ENCODE measurements around the gene AKAP6. TPM values are rescaled to one million over a fixed set of nuclear protein-coding genes. Genes with fewer than 3 reads are reported as not detected.

AKAP6 gene
- polyA plus RNA-seq, 2 donors = 1.5 to 1.6 TPM

- WGBS, 2 donors = 85 to 91% methylated on average over 1 of the region's 1 CpG
- H3K36me3 ChIP-seq (ENCODE audit: control insufficient read depth in 2 of 2, insufficient read depth in 2 of 2, low read length in 1 of 2) = no peaks in the 10 kb centered on the region
- H3K9me3 ChIP-seq (ENCODE audit: control insufficient read depth in 2 of 2, insufficient read depth in 1 of 2, low read depth in 1 of 2, low read length in 1 of 2) = no peaks in the 10 kb centered on the region
- H3K27me3 ChIP-seq (ENCODE audit: control insufficient read depth in 1 of 2, insufficient read depth in 2 of 2, low read length in 2 of 2) = no peaks in the 10 kb centered on the region
- no peak overlapping the region for H3K4me3 ChIP-seq (ENCODE audit: low read depth in 1 of 2, low read length in 2 of 2)
- H3K4me1 ChIP-seq (ENCODE audit: control insufficient read depth in 2 of 2, insufficient read depth in 2 of 2, low read length in 1 of 2) = no peaks in the 10 kb centered on the region
- H3K27ac ChIP-seq (ENCODE audit: low read depth in 2 of 2, low read length in 1 of 2) = no peak overlapping the region
Measured at GRCh38 chr14:32345311-32345791, 16.3 kb downstream of the AKAP6 start.

GRCh38 chr14:32349322-32349721, 20.2 kb downstream of the AKAP6 start:
- no peak overlapping the region for H3K27ac ChIP-seq (ENCODE audit: low read depth in 2 of 2, low read length in 1 of 2)
- H3K4me1 ChIP-seq (ENCODE audit: control insufficient read depth in 2 of 2, insufficient read depth in 2 of 2, low read length in 1 of 2) = no peaks in the 10 kb centered on the region
- H3K27me3 ChIP-seq (ENCODE audit: control insufficient read depth in 1 of 2, insufficient read depth in 2 of 2, low read length in 2 of 2) = no peaks in the 10 kb centered on the region
- H3K4me3 ChIP-seq (ENCODE audit: low read depth in 1 of 2, low read length in 2 of 2) = no peak overlapping the region
- no peaks in the 10 kb centered on the region for H3K36me3 ChIP-seq (ENCODE audit: control insufficient read depth in 2 of 2, insufficient read depth in 2 of 2, low read length in 1 of 2)
- 68 to 89% methylated on average over 4 of the region's 4 CpGs for WGBS, 2 donors
- no peaks in the 10 kb centered on the region for H3K9me3 ChIP-seq (ENCODE audit: control insufficient read depth in 2 of 2, insufficient read depth in 1 of 2, low read depth in 1 of 2, low read length in 1 of 2)

GRCh38 chr14:32350020-32350419, 20.9 kb downstream of the AKAP6 start:
- no peak overlapping the region for H3K4me3 ChIP-seq (ENCODE audit: low read depth in 1 of 2, low read length in 2 of 2)
- H3K27ac ChIP-seq (ENCODE audit: low read depth in 2 of 2, low read length in 1 of 2) = no peak overlapping the region
- no peaks in the 10 kb centered on the region for H3K4me1 ChIP-seq (ENCODE audit: control insufficient read depth in 2 of 2, insufficient read depth in 2 of 2, low read length in 1 of 2)
- WGBS, 2 donors = 33 to 69% methylated on average over 1 of the region's 1 CpG
- no peaks in the 10 kb centered on the region for H3K36me3 ChIP-seq (ENCODE audit: control insufficient read depth in 2 of 2, insufficient read depth in 2 of 2, low read length in 1 of 2)
- H3K9me3 ChIP-seq (ENCODE audit: control insufficient read depth in 2 of 2, insufficient read depth in 1 of 2, low read depth in 1 of 2, low read length in 1 of 2) = peaks cover 0 to 2% of the 10 kb centered on the region in 2 donors
- H3K27me3 ChIP-seq (ENCODE audit: control insufficient read depth in 1 of 2, insufficient read depth in 2 of 2, low read length in 2 of 2) = no peaks in the 10 kb centered on the region

- no peak overlapping the region for H3K4me3 ChIP-seq (ENCODE audit: low read depth in 1 of 2, low read length in 2 of 2)
- H3K9me3 ChIP-seq (ENCODE audit: control insufficient read depth in 2 of 2, insufficient read depth in 1 of 2, low read depth in 1 of 2, low read length in 1 of 2) = peaks cover 0 to 2% of the 10 kb centered on the region in 2 donors
- 80 to 83% methylated on average over 4 of the region's 4 CpGs for WGBS, 2 donors
- no peaks in the 10 kb centered on the region for H3K4me1 ChIP-seq (ENCODE audit: control insufficient read depth in 2 of 2, insufficient read depth in 2 of 2, low read length in 1 of 2)
- H3K36me3 ChIP-seq (ENCODE audit: control insufficient read depth in 2 of 2, insufficient read depth in 2 of 2, low read length in 1 of 2) = no peaks in the 10 kb centered on the region
- H3K27me3 ChIP-seq (ENCODE audit: control insufficient read depth in 1 of 2, insufficient read depth in 2 of 2, low read length in 2 of 2) = no peaks in the 10 kb centered on the region
- H3K27ac ChIP-seq (ENCODE audit: low read depth in 2 of 2, low read length in 1 of 2) = no peak overlapping the region
Measured at GRCh38 chr14:32352631-32353030, 23.5 kb downstream of the AKAP6 start.

- Histone ChIP-seq H3K9me3 (ENCODE audit: control insufficient read depth in 2 of 2, insufficient read depth in 1 of 2, low read depth in 1 of 2, low read length in 1 of 2) (peaks cover 0 to 2% of the 10 kb centered on the region in 2 donors), H3K4me1 (ENCODE audit: control insufficient read depth in 2 of 2, insufficient read depth in 2 of 2, low read length in 1 of 2) (no peaks in the 10 kb centered on the region), H3K27me3 (ENCODE audit: control insufficient read depth in 1 of 2, insufficient read depth in 2 of 2, low read length in 2 of 2) (no peaks in the 10 kb centered on the region), H3K36me3 (ENCODE audit: control insufficient read depth in 2 of 2, insufficient read depth in 2 of 2, low read length in 1 of 2) (no peaks in the 10 kb centered on the region), H3K27ac (ENCODE audit: low read depth in 2 of 2, low read length in 1 of 2) (no peak overlapping the region), H3K4me3 (ENCODE audit: low read depth in 1 of 2, low read length in 2 of 2) (no peak overlapping the region)
- 66 to 74% methylated on average over 3 of the region's 3 CpGs for WGBS, 2 donors
Measured at GRCh38 chr14:32354716-32355115, 25.6 kb downstream of the AKAP6 start.

GRCh38 chr14:32358781-32359180, 29.7 kb downstream of the AKAP6 start:
- Histone ChIP-seq H3K27ac (ENCODE audit: low read depth in 2 of 2, low read length in 1 of 2) (no peak overlapping the region), H3K27me3 (ENCODE audit: control insufficient read depth in 1 of 2, insufficient read depth in 2 of 2, low read length in 2 of 2) (no peaks in the 10 kb centered on the region), H3K4me3 (ENCODE audit: low read depth in 1 of 2, low read length in 2 of 2) (no peak overlapping the region), H3K9me3 (ENCODE audit: control insufficient read depth in 2 of 2, insufficient read depth in 1 of 2, low read depth in 1 of 2, low read length in 1 of 2) (peaks cover 0 to 2% of the 10 kb centered on the region in 2 donors), H3K36me3 (ENCODE audit: control insufficient read depth in 2 of 2, insufficient read depth in 2 of 2, low read length in 1 of 2) (no peaks in the 10 kb centered on the region), H3K4me1 (ENCODE audit: control insufficient read depth in 2 of 2, insufficient read depth in 2 of 2, low read length in 1 of 2) (no peaks in the 10 kb centered on the region)
- 67 to 75% methylated on average over 3 of the region's 3 CpGs for WGBS, 2 donors

- WGBS, 2 donors = 95% methylated on average over 2 of the region's 2 CpGs
- no peaks in the 10 kb centered on the region for H3K36me3 ChIP-seq (ENCODE audit: control insufficient read depth in 2 of 2, insufficient read depth in 2 of 2, low read length in 1 of 2)
Measured at GRCh38 chr14:32361674-32362073, 32.6 kb downstream of the AKAP6 start.

GRCh38 chr14:32363761-32364160, 34.7 kb downstream of the AKAP6 start:
- no peaks in the 10 kb centered on the region for H3K27me3 ChIP-seq (ENCODE audit: control insufficient read depth in 1 of 2, insufficient read depth in 2 of 2, low read length in 2 of 2)
- no peaks in the 10 kb centered on the region for H3K36me3 ChIP-seq (ENCODE audit: control insufficient read depth in 2 of 2, insufficient read depth in 2 of 2, low read length in 1 of 2)
- no peak overlapping the region for H3K27ac ChIP-seq (ENCODE audit: low read depth in 2 of 2, low read length in 1 of 2)
- H3K4me1 ChIP-seq (ENCODE audit: control insufficient read depth in 2 of 2, insufficient read depth in 2 of 2, low read length in 1 of 2) = peaks cover 0 to 7% of the 10 kb centered on the region in 2 donors
- WGBS, 2 donors = 89 to 96% methylated on average over 4 of the region's 4 CpGs
- H3K4me3 ChIP-seq (ENCODE audit: low read depth in 1 of 2, low read length in 2 of 2) = no peak overlapping the region
- no peaks in the 10 kb centered on the region for H3K9me3 ChIP-seq (ENCODE audit: control insufficient read depth in 2 of 2, insufficient read depth in 1 of 2, low read depth in 1 of 2, low read length in 1 of 2)

More at GRCh38 chr14:32361674-32362073, 32.6 kb downstream of the AKAP6 start:
- no peak overlapping the region for H3K4me3 ChIP-seq (ENCODE audit: low read depth in 1 of 2, low read length in 2 of 2)
- no peaks in the 10 kb centered on the region for H3K9me3 ChIP-seq (ENCODE audit: control insufficient read depth in 2 of 2, insufficient read depth in 1 of 2, low read depth in 1 of 2, low read length in 1 of 2)
- H3K4me1 ChIP-seq (ENCODE audit: control insufficient read depth in 2 of 2, insufficient read depth in 2 of 2, low read length in 1 of 2) = peaks cover 0 to 7% of the 10 kb centered on the region in 2 donors
- H3K27ac ChIP-seq (ENCODE audit: low read depth in 2 of 2, low read length in 1 of 2) = no peak overlapping the region
- no peaks in the 10 kb centered on the region for H3K27me3 ChIP-seq (ENCODE audit: control insufficient read depth in 1 of 2, insufficient read depth in 2 of 2, low read length in 2 of 2)

GRCh38 chr14:32364941-32365340, 35.8 kb downstream of the AKAP6 start:
- Histone ChIP-seq H3K27ac (ENCODE audit: low read depth in 2 of 2, low read length in 1 of 2) (no peak overlapping the region), H3K27me3 (ENCODE audit: control insufficient read depth in 1 of 2, insufficient read depth in 2 of 2, low read length in 2 of 2) (no peaks in the 10 kb centered on the region), H3K9me3 (ENCODE audit: control insufficient read depth in 2 of 2, insufficient read depth in 1 of 2, low read depth in 1 of 2, low read length in 1 of 2) (no peaks in the 10 kb centered on the region), H3K4me1 (ENCODE audit: control insufficient read depth in 2 of 2, insufficient read depth in 2 of 2, low read length in 1 of 2) (peaks cover 0 to 7% of the 10 kb centered on the region in 2 donors), H3K36me3 (ENCODE audit: control insufficient read depth in 2 of 2, insufficient read depth in 2 of 2, low read length in 1 of 2) (no peaks in the 10 kb centered on the region), H3K4me3 (ENCODE audit: low read depth in 1 of 2, low read length in 2 of 2) (no peak overlapping the region)
- WGBS, 2 donors = 50 to 77% methylated on average over 1 of the region's 1 CpG

GRCh38 chr14:32366256-32366879, 37.3 kb downstream of the AKAP6 start:
- Histone ChIP-seq H3K27me3 (ENCODE audit: control insufficient read depth in 1 of 2, insufficient read depth in 2 of 2, low read length in 2 of 2) (no peaks in the 10 kb centered on the region), H3K4me3 (ENCODE audit: low read depth in 1 of 2, low read length in 2 of 2) (no peak overlapping the region), H3K9me3 (ENCODE audit: control insufficient read depth in 2 of 2, insufficient read depth in 1 of 2, low read depth in 1 of 2, low read length in 1 of 2) (no peaks in the 10 kb centered on the region), H3K27ac (ENCODE audit: low read depth in 2 of 2, low read length in 1 of 2) (peak overlapping the region in 1 of 2 donors; percentile 7), H3K36me3 (ENCODE audit: control insufficient read depth in 2 of 2, insufficient read depth in 2 of 2, low read length in 1 of 2) (no peaks in the 10 kb centered on the region), H3K4me1 (ENCODE audit: control insufficient read depth in 2 of 2, insufficient read depth in 2 of 2, low read length in 1 of 2) (peaks cover 0 to 7% of the 10 kb centered on the region in 2 donors)

Data from esophagus (tissue), 2 donors.